ENCODE results near the gene RAB30. TPM values are rescaled to one million over a fixed set of nuclear protein-coding genes. Genes with fewer than 3 reads are reported as not detected.

Gene RAB30
- total RNA-seq, 1 donor from 2014 or later = 13.5 TPM

GRCh38 chr11:83115551-83115950 is 43.9 kb upstream of the RAB30 start:
- Mint-ChIP-seq H3K27me3 (no peaks in the 10 kb centered on the region), H3K27ac (no peak overlapping the region), H3K4me1 (ENCODE audit: low read depth) (peaks cover 8% of the 10 kb centered on the region), H3K36me3 (ENCODE audit: insufficient read depth) (no peaks in the 10 kb centered on the region), H3K4me3 (ENCODE audit: low read depth) (no peak overlapping the region), H3K9me3 (ENCODE audit: low read depth) (no peaks in the 10 kb centered on the region)
- TF ChIP-seq, protein P1, sequence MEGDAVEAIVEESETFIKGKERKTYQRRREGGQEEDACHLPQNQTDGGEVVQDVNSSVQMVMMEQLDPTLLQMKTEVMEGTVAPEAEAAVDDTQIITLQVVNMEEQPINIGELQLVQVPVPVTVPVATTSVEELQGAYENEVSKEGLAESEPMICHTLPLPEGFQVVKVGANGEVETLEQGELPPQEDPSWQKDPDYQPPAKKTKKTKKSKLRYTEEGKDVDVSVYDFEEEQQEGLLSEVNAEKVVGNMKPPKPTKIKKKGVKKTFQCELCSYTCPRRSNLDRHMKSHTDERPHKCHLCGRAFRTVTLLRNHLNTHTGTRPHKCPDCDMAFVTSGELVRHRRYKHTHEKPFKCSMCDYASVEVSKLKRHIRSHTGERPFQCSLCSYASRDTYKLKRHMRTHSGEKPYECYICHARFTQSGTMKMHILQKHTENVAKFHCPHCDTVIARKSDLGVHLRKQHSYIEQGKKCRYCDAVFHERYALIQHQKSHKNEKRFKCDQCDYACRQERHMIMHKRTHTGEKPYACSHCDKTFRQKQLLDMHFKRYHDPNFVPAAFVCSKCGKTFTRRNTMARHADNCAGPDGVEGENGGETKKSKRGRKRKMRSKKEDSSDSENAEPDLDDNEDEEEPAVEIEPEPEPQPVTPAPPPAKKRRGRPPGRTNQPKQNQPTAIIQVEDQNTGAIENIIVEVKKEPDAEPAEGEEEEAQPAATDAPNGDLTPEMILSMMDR (IDR thresholded peaks at IDR 0.05; ENCODE audit: unreplicated experiment) = no peak
- DNase-seq (ENCODE audit: low spot score, unreplicated experiment) = no peak

- no peaks in the 10 kb centered on the region for H3K36me3 Mint-ChIP-seq (ENCODE audit: insufficient read depth)
- H3K27ac Mint-ChIP-seq = no peak overlapping the region
- H3K4me3 Mint-ChIP-seq (ENCODE audit: low read depth) = no peak overlapping the region
- TF ChIP-seq, protein P1 (IDR thresholded peaks at IDR 0.05; ENCODE audit: unreplicated experiment) = no peak
- DNase-seq (ENCODE audit: low spot score, unreplicated experiment) = no peak
- H3K27me3 Mint-ChIP-seq = no peaks in the 10 kb centered on the region
- H3K4me1 Mint-ChIP-seq (ENCODE audit: low read depth) = peaks cover 8% of the 10 kb centered on the region
- no peaks in the 10 kb centered on the region for H3K9me3 Mint-ChIP-seq (ENCODE audit: low read depth)
Measured at GRCh38 chr11:83115026-83115425, 43.3 kb upstream of the RAB30 start.

- TF ChIP-seq, protein P1 (IDR thresholded peaks at IDR 0.05; ENCODE audit: unreplicated experiment) = no peak
- H3K36me3 Mint-ChIP-seq (ENCODE audit: insufficient read depth) = no peaks in the 10 kb centered on the region
- H3K27me3 Mint-ChIP-seq = no peaks in the 10 kb centered on the region
- no peak for DNase-seq (ENCODE audit: low spot score, unreplicated experiment)
- no peak overlapping the region for H3K27ac Mint-ChIP-seq
- H3K4me1 Mint-ChIP-seq (ENCODE audit: low read depth) = no peaks in the 10 kb centered on the region
- H3K4me3 Mint-ChIP-seq (ENCODE audit: low read depth) = no peak overlapping the region
- H3K9me3 Mint-ChIP-seq (ENCODE audit: low read depth) = no peaks in the 10 kb centered on the region
Measured at GRCh38 chr11:83112886-83113285, 41.2 kb upstream of the RAB30 start.

- no peaks in the 10 kb centered on the region for H3K27me3 Mint-ChIP-seq
- H3K27ac Mint-ChIP-seq = no peak overlapping the region
- DNase-seq (ENCODE audit: low spot score, unreplicated experiment) = no peak
- no peaks in the 10 kb centered on the region for H3K4me1 Mint-ChIP-seq (ENCODE audit: low read depth)
- H3K9me3 Mint-ChIP-seq (ENCODE audit: low read depth) = no peaks in the 10 kb centered on the region
- no peak overlapping the region for H3K4me3 Mint-ChIP-seq (ENCODE audit: low read depth)
- TF ChIP-seq, protein P1 (IDR thresholded peaks at IDR 0.05; ENCODE audit: unreplicated experiment) = no peak
- H3K36me3 Mint-ChIP-seq (ENCODE audit: insufficient read depth) = no peaks in the 10 kb centered on the region
Measured at GRCh38 chr11:83105168-83105567, 33.5 kb upstream of the RAB30 start.

DNA sequence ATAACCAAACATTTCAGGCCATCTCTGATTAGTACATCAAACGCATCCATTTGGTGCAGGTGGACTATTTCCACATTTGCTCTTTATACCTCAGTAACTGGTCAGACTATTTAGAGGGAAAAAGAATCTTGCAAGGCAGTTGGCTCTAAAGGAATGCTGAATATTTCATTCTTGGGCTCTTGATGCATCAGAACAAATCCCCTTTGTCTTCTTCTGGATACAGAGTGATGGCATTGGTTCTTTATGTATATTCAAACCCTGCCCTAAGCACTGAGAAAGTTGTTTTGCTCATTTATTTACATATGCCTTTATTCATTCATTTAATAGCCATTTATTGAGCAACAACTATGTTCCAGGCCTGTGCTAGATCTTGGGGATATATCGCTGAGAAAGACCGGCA is 31.1 kb upstream of the RAB30 start:
- TF ChIP-seq, protein P1 (IDR thresholded peaks at IDR 0.05; ENCODE audit: unreplicated experiment) = no peak
- H3K27me3 Mint-ChIP-seq = no peaks in the 10 kb centered on the region
- no peaks in the 10 kb centered on the region for H3K36me3 Mint-ChIP-seq (ENCODE audit: insufficient read depth)
- no peak for DNase-seq (ENCODE audit: low spot score, unreplicated experiment)
- no peak overlapping the region for H3K4me3 Mint-ChIP-seq (ENCODE audit: low read depth)
- H3K9me3 Mint-ChIP-seq (ENCODE audit: low read depth) = no peaks in the 10 kb centered on the region
- no peak overlapping the region for H3K27ac Mint-ChIP-seq
- no peaks in the 10 kb centered on the region for H3K4me1 Mint-ChIP-seq (ENCODE audit: low read depth)

Measured in progenitor cell of endocrine pancreas (in vitro differentiated cells).